ENCODE results near the gene ESR2. TPM values are rescaled to one million over a fixed set of nuclear protein-coding genes. Genes with fewer than 3 reads are reported as not detected.

ESR2 gene
- total RNA-seq, 4 donors from 2014 or later: 0.59 to 2.4 (median 1.5) TPM

DNA sequence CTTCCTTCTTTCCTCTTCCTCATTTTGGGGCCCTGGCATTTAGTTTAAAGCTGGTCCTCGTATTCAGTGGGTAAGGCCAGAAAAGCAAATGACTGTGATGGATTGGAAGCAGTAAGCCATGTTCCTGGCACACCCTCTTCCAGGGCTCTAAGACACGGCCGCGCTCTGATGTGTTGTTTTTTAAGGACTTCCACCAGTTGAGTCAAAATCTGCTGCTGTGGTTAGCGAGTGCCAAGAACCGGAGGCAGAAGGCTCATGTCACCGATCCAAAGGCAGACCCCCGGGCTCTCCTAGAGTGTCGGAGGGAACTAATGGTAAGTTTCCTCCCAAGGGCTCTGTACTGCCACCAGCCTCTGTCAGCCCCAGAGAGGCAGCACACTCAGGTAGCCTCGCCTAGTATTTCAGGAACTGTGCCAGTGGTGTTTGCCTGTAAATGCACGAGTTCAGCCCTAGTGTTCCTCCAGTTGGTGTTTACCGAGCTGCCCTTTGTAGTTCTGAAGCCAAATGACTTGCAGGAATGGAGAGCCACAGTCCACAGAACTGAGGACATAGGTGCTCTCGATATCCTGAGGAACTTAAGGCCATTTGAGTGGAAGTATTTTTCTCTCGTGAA lies 72.7 kb downstream of the ESR2 start:
- TF ChIP-seq POLR2A (IDR thresholded peaks at IDR 0.05): no peak
- no peak for TF ChIP-seq CTCF (IDR thresholded peaks at IDR 0.05)
- TF ChIP-seq EP300 (IDR thresholded peaks at IDR 0.05): no peak
- Histone ChIP-seq H3K4me1 (no peaks in the 10 kb centered on the region), H3K36me3 (peaks cover 5 to 92% (median 11%) of the 10 kb centered on the region in 3 donors), H3K27me3 (no peaks in the 10 kb centered on the region), H3K4me3 (no peak overlapping the region), H3K27ac (no peak overlapping the region), H3K9me3 (no peaks in the 10 kb centered on the region)
- 84 to 85% methylated on average over 13 to 14 of the region's 14 CpGs for WGBS, 2 donors
- DNase-seq (ENCODE audit: low spot score in 2 of 2): no peak

DNA sequence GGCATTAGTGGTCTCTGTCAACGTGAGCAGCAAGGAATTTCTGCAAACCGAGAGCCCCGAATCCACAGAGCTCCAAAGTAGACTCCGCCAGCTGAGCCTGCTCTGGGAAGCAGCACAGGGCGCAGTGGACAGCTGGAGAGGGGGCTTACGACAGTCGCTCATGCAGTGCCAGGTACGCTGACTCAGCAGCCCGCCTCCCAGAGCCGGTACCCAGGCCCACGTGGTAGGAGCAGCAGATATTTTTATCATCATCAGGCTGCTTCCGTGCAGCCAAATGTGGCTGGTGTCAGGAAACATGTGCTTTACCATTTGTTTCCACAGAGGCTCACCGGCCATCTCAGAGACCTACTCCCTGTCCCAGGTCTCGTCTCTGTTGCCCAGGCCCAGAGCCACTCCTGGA lies 73.7 kb downstream of the ESR2 start:
- Histone ChIP-seq H3K27ac (no peak overlapping the region), H3K36me3 (peaks cover 5 to 93% (median 14%) of the 10 kb centered on the region in 3 donors)

GRCh38 chr14:64220056-64220455 lies 74.1 kb downstream of the ESR2 start:
- H3K27ac ChIP-seq: no peak overlapping the region
- H3K4me3 ChIP-seq: no peak overlapping the region
- no peaks in the 10 kb centered on the region for H3K4me1 ChIP-seq
- no peaks in the 10 kb centered on the region for H3K9me3 ChIP-seq
- 77 to 81% methylated on average over 4 of the region's 4 CpGs for WGBS, 2 donors
- no peaks in the 10 kb centered on the region for H3K27me3 ChIP-seq
- no peak for DNase-seq (ENCODE audit: low spot score in 2 of 2)
- TF ChIP-seq EP300 (IDR thresholded peaks at IDR 0.05) (no peak), POLR2A (IDR thresholded peaks at IDR 0.05) (no peak), CTCF (IDR thresholded peaks at IDR 0.05) (no peak)
- H3K36me3 ChIP-seq: peaks cover 5 to 93% (median 14%) of the 10 kb centered on the region in 3 donors

More for the DNA sequence above, 73.7 kb downstream of the ESR2 start:
- DNase-seq (ENCODE audit: low spot score in 2 of 2): no peak
- WGBS, 2 donors: 64 to 67% methylated on average over 12 to 14 of the region's 14 CpGs
- Histone ChIP-seq H3K9me3 (no peaks in the 10 kb centered on the region), H3K27me3 (no peaks in the 10 kb centered on the region), H3K4me1 (no peaks in the 10 kb centered on the region), H3K4me3 (no peak overlapping the region)
- no peak for TF ChIP-seq CTCF (IDR thresholded peaks at IDR 0.05)
- TF ChIP-seq EP300 (IDR thresholded peaks at IDR 0.05): no peak
- TF ChIP-seq POLR2A (IDR thresholded peaks at IDR 0.05): no peak

- WGBS, 2 donors: 85% methylated on average over 15 of the region's 15 CpGs
- Histone ChIP-seq H3K4me3 (no peak overlapping the region), H3K27me3 (no peaks in the 10 kb centered on the region), H3K36me3 (peaks cover 5 to 94% (median 15%) of the 10 kb centered on the region in 3 donors), H3K9me3 (no peaks in the 10 kb centered on the region), H3K4me1 (no peaks in the 10 kb centered on the region), H3K27ac (no peak overlapping the region)
- DNase-seq (ENCODE audit: low spot score in 2 of 2): no peak
- TF ChIP-seq POLR2A (IDR thresholded peaks at IDR 0.05): no peak
- TF ChIP-seq CTCF (IDR thresholded peaks at IDR 0.05): no peak
- no peak for TF ChIP-seq EP300 (IDR thresholded peaks at IDR 0.05)
Observed at GRCh38 chr14:64218344-64219240, 75.6 kb downstream of the ESR2 start.

- Histone ChIP-seq H3K36me3 (peaks cover 5 to 94% (median 10%) of the 10 kb centered on the region in 3 donors), H3K27ac (no peak overlapping the region), H3K4me1 (no peaks in the 10 kb centered on the region), H3K27me3 (no peaks in the 10 kb centered on the region), H3K4me3 (no peak overlapping the region), H3K9me3 (no peaks in the 10 kb centered on the region)
- DNase-seq (ENCODE audit: low spot score in 2 of 2): no peak
- TF ChIP-seq EP300 (IDR thresholded peaks at IDR 0.05) (no peak), CTCF (IDR thresholded peaks at IDR 0.05) (no peak), POLR2A (IDR thresholded peaks at IDR 0.05) (no peak)
- WGBS, 2 donors: 65 to 72% methylated on average over 7 of the region's 7 CpGs
Observed at GRCh38 chr14:64217834-64218233, 76.3 kb downstream of the ESR2 start.
